ENCODE data around the gene CDC20.

The CDC20 gene

DNA sequence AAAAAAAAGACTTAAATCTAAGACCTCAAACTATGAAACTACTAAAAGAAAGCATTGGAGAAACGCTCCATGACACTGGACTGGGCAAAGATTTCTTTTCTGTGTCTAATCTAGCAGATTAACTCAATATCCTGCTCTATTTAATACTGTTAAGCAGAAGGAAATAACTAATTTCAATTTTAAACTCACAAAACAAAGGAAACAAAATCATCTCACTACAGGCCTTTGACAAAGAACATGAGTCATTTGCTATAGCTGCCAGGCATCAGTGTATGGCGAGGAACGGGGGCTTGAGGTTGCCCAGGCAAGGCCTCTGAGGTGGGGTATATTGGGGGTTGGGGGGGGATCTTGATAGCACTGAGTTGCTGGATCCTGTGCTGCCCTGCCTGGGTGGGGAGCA lies 51.8 kb downstream of the CDC20 start:
- DNase-seq (ENCODE audit: low read depth in 2 of 2), result no peak
- no peak overlapping the region for H3K4me3 ChIP-seq (replicated peaks in 1 of 2; ENCODE audit: low read depth in 2 of 2, low read length in 2 of 2)
- TF ChIP-seq, protein P1, sequence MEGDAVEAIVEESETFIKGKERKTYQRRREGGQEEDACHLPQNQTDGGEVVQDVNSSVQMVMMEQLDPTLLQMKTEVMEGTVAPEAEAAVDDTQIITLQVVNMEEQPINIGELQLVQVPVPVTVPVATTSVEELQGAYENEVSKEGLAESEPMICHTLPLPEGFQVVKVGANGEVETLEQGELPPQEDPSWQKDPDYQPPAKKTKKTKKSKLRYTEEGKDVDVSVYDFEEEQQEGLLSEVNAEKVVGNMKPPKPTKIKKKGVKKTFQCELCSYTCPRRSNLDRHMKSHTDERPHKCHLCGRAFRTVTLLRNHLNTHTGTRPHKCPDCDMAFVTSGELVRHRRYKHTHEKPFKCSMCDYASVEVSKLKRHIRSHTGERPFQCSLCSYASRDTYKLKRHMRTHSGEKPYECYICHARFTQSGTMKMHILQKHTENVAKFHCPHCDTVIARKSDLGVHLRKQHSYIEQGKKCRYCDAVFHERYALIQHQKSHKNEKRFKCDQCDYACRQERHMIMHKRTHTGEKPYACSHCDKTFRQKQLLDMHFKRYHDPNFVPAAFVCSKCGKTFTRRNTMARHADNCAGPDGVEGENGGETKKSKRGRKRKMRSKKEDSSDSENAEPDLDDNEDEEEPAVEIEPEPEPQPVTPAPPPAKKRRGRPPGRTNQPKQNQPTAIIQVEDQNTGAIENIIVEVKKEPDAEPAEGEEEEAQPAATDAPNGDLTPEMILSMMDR (IDR thresholded peaks at IDR 0.05; ENCODE audit: low read depth, low read length), result no peak
